GM12872 (cell line): ENCODE data around the gene ZCCHC10.

Experiments
- CTCF ChIP-seq: IDR thresholded peaks from 3 replicates; pipeline ENCODE4 v1.5.1; 2011; ENCODE audit warnings: low read depth, mild to moderate bottlenecking, low read length, moderate library complexity; ENCODE audit not compliant: insufficient read depth

Gene ZCCHC10

GRCh38 chr5:133059621-133060020, 33.3 kb upstream of the ZCCHC10 start:
- no peak for TF ChIP-seq CTCF

GRCh38 chr5:133056891-133057290, 30.5 kb upstream of the ZCCHC10 start:
- no peak for TF ChIP-seq CTCF

- no peak for TF ChIP-seq CTCF
These were observed 28.5 kb upstream of the ZCCHC10 start for GRCh38 chr5:133054697-133055471.

- TF ChIP-seq CTCF = no peak
These were observed 27.1 kb upstream of the ZCCHC10 start for GRCh38 chr5:133053448-133053847.

GRCh38 chr5:133052317-133053175, 26.2 kb upstream of the ZCCHC10 start:
- TF ChIP-seq CTCF = no peak

- TF ChIP-seq CTCF = no peak
These were observed 25.4 kb upstream of the ZCCHC10 start, which contains the start of gene HSPA4 for GRCh38 chr5:133051542-133052316. Gene HSPA4, plus strand, starts transcription at chr5:133052013. Its CDS starts 238 bp downstream, at chr5:133052251.
